CD14-positive monocyte (primary cell): Measurements from ENCODE around the gene TBC1D10A. TPM values are rescaled to one million over a fixed set of nuclear protein-coding genes. Genes with fewer than 3 reads are reported as not detected.
A peak's percentile ranks its signal among the peaks of the same experiment; 100 is the strongest.

Experiments
- DNase-seq, 3 donors: peaks; one replicate each; pipeline ENCODE4 v3.0.0-alpha.2; 2011 to 2022
- H2AFZ ChIP-seq: 2 replicates; pipeline ENCODE4 v1.6.0; 2012; ENCODE audit warnings: mild to moderate bottlenecking, low read depth, low read length, inconsistent platforms; ENCODE audit not compliant: insufficient read depth, poor library complexity, severe bottlenecking
- H3K27ac ChIP-seq, 2 donors: 1 replicate in 1 of 2; 2 replicates in 1 of 2; pipeline ENCODE4 v1.5.1; 2012 to 2013; ENCODE audit warnings: low read length in 2 of 2, control low read depth in 1 of 2, inconsistent platforms in 1 of 2, low read depth in 1 of 2, mild to moderate bottlenecking in 1 of 2
- H3K27me3 ChIP-seq, 2 donors: one replicate each; pipeline versions ENCODE4 v1.6.0 to v1.6.1; 2011 to 2013; ENCODE audit warnings: low read length in 2 of 2; ENCODE audit not compliant: control insufficient read depth in 2 of 2, insufficient read depth in 2 of 2
- H3K36me3 ChIP-seq, 2 donors: replicated peaks in 1 of 2; 1 replicate in 1 of 2; 2 replicates in 1 of 2; pipeline versions ENCODE4 v1.5.1 to v1.6.1; 2012 to 2013; ENCODE audit warnings: low read length in 2 of 2, control low read depth in 1 of 2, inconsistent platforms in 1 of 2, mild to moderate bottlenecking in 1 of 2; ENCODE audit not compliant: insufficient read depth in 2 of 2, control insufficient read depth in 1 of 2
- H3K4me1 ChIP-seq, 2 donors: 1 replicate in 1 of 2; 2 replicates in 1 of 2; pipeline versions ENCODE4 v1.5.1 to v1.6.1; 2012 to 2013; ENCODE audit warnings: low read length in 2 of 2, control low read depth in 1 of 2, inconsistent platforms in 1 of 2, mild to moderate bottlenecking in 1 of 2, moderate library complexity in 1 of 2; ENCODE audit not compliant: insufficient read depth in 2 of 2, control insufficient read depth in 1 of 2
- H3K4me2 ChIP-seq: replicated peaks from 2 replicates; pipeline ENCODE3; 2012; ENCODE audit warnings: low read length, moderate library complexity, mild to moderate bottlenecking; ENCODE audit not compliant: poor library complexity, severe bottlenecking; ENCODE audit errors: extremely low read depth
- H3K4me3 ChIP-seq, 3 experiments: fragments of 200-600 bp in 1 of 3; sonication (generic) in 1 of 3; replicated peaks in 1 of 3; 1 replicate in 2 of 3; 2 replicates in 1 of 3; pipeline ENCODE4 v1.5.1; 2011 to 2013; ENCODE audit warnings: low read length in 3 of 3, mild to moderate bottlenecking in 3 of 3, control low read depth in 2 of 3, low read depth in 2 of 3, inconsistent platforms in 1 of 3, moderate library complexity in 1 of 3
- H3K79me2 ChIP-seq: 2 replicates; pipeline ENCODE4 v1.6.0; 2012; ENCODE audit warnings: mild to moderate bottlenecking, control low read depth, inconsistent platforms, low read length, moderate library complexity; ENCODE audit not compliant: insufficient read depth
- H3K9ac ChIP-seq: 2 replicates; pipeline ENCODE4 v1.6.0; 2017; ENCODE audit warnings: low read length, mild to moderate bottlenecking; ENCODE audit not compliant: insufficient read depth, poor library complexity, severe bottlenecking
- H3K9me3 ChIP-seq, 2 donors: replicated peaks in 1 of 2; 1 replicate in 1 of 2; 2 replicates in 1 of 2; pipeline versions ENCODE4 v1.5.1 to v1.6.1; 2012 to 2013; ENCODE audit warnings: low read length in 2 of 2, control low read depth in 1 of 2; ENCODE audit not compliant: control insufficient read depth in 1 of 2, insufficient read depth in 1 of 2
- H4K20me1 ChIP-seq: 2 replicates; pipeline ENCODE4 v1.6.0; 2012; ENCODE audit warnings: mild to moderate bottlenecking, low read length, control low read depth, moderate library complexity; ENCODE audit not compliant: insufficient read depth
- H3K27ac Mint-ChIP-seq, 7 donors: one replicate each; pipeline ENCODE4 v1.8.0; 2020; ENCODE audit warnings: mild to moderate bottlenecking in 7 of 7, mixed read lengths in 7 of 7, moderate library complexity in 6 of 7, inconsistent platforms in 2 of 7
- H3K27me3 Mint-ChIP-seq, 3 donors: one replicate each; pipeline ENCODE4 v1.8.0; 2021 to 2022; ENCODE audit warnings: low read depth in 3 of 3, mild to moderate bottlenecking in 3 of 3, mixed read lengths in 3 of 3, moderate library complexity in 3 of 3, inconsistent platforms in 1 of 3
- H3K36me3 Mint-ChIP-seq, 2 donors: one replicate each; pipeline ENCODE4 v1.8.0; 2020; ENCODE audit warnings: mixed read lengths in 2 of 2, inconsistent platforms in 1 of 2, mild to moderate bottlenecking in 1 of 2
- H3K4me1 Mint-ChIP-seq: one replicate; pipeline ENCODE4 v1.8.0; 2020; ENCODE audit warnings: mild to moderate bottlenecking, mixed read lengths
- H3K4me3 Mint-ChIP-seq, 2 donors: one replicate each; pipeline ENCODE4 v1.8.0; 2020; ENCODE audit warnings: mild to moderate bottlenecking in 2 of 2, mixed read lengths in 2 of 2, moderate library complexity in 1 of 2
- H3K9me3 Mint-ChIP-seq, 7 donors: one replicate each; pipeline ENCODE4 v1.8.0; 2020 to 2022; ENCODE audit warnings: mixed read lengths in 7 of 7, mild to moderate bottlenecking in 6 of 7, moderate library complexity in 6 of 7, inconsistent platforms in 2 of 7
- WGBS: methylation state at CpG from one replicate; pipeline ENCODE4 v1.1.5; 2013; ENCODE audit warnings: missing lambda C conversion rate; ENCODE audit not compliant: insufficient coverage; 5-methylcytosine and 5-hydroxymethylcytosine counted together
- intact Hi-C, 2 donors: fragments of 100-400 bp; cut with micrococcal nuclease; formaldehyde crosslinking; loops; one replicate each; pipeline versions ENCODE4 v1.15.0 to v1.15.1; 2023
- polyA plus RNA-seq, 3 donors: library from polyadenylated mRNA; depleted of rRNA in 1 of 3; unstranded in 2 of 3; stranded (reverse) in 1 of 3; fragments of 300-500 nt in 2 of 3; fragments of >200 nt in 1 of 3; fragmentation: Illumina TruSeq in 2 of 3; gene quantifications; 1 replicate in 2 of 3; 2 replicates in 1 of 3; pipeline ENCODE4 v1.2.3, GENCODE V29; 2012 to 2021
- TF ChIP-seq, protein P1 (sequence below): fragments of 200-600 bp; IDR thresholded peaks from one replicate; pipeline ENCODE4 v1.8.0; 2022; ENCODE audit warnings: antibody characterized with exemption, mild to moderate bottlenecking

TBC1D10A gene
- polyA plus RNA-seq, 3 donors: 13.4 to 38.3 (median 21.8) TPM

- 71% methylated on average over 4 of the region's 5 CpGs for WGBS
- TF ChIP-seq, protein P1, sequence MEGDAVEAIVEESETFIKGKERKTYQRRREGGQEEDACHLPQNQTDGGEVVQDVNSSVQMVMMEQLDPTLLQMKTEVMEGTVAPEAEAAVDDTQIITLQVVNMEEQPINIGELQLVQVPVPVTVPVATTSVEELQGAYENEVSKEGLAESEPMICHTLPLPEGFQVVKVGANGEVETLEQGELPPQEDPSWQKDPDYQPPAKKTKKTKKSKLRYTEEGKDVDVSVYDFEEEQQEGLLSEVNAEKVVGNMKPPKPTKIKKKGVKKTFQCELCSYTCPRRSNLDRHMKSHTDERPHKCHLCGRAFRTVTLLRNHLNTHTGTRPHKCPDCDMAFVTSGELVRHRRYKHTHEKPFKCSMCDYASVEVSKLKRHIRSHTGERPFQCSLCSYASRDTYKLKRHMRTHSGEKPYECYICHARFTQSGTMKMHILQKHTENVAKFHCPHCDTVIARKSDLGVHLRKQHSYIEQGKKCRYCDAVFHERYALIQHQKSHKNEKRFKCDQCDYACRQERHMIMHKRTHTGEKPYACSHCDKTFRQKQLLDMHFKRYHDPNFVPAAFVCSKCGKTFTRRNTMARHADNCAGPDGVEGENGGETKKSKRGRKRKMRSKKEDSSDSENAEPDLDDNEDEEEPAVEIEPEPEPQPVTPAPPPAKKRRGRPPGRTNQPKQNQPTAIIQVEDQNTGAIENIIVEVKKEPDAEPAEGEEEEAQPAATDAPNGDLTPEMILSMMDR: no peak
- Mint-ChIP-seq H3K4me3 (no peak overlapping the region), H3K27me3 (peaks cover 0 to 5% (median 0%) of the 10 kb centered on the region in 3 donors), H3K9me3 (peaks cover 0 to 4% (median 0%) of the 10 kb centered on the region in 7 donors), H3K4me1 (peaks cover 95% of the 10 kb centered on the region), H3K27ac (peak overlapping the region in 5 of 7 donors; percentile 59 to 96 (median 95)), H3K36me3 (peaks cover 16 to 28% of the 10 kb centered on the region in 2 donors)
- Histone ChIP-seq H3K4me3 (no peak overlapping the region), H3K79me2 (peaks cover 70% of the 10 kb centered on the region), H2AFZ (no peak overlapping the region), H4K20me1 (no peaks in the 10 kb centered on the region), H3K9ac (no peak overlapping the region), H3K4me2 (no peak overlapping the region), H3K27ac (peak overlapping the region in 1 of 2 donors; percentile 90), H3K27me3 (no peaks in the 10 kb centered on the region), H3K9me3 (no peaks in the 10 kb centered on the region), H3K4me1 (peaks cover 95 to 100% of the 10 kb centered on the region in 2 donors), H3K36me3 (no peaks in the 10 kb centered on the region)
- intact Hi-C loops: loop anchor here in 1 of 2 donors (10.0 kb wide), 1 partner anchor 46 kb away; the partner anchor contains the start of genes CCDC157 and SF3A1
- DNase-seq: no peak
Observed at GRCh38 chr22:30308518-30309230, 18.1 kb downstream of the TBC1D10A start.

DNA sequence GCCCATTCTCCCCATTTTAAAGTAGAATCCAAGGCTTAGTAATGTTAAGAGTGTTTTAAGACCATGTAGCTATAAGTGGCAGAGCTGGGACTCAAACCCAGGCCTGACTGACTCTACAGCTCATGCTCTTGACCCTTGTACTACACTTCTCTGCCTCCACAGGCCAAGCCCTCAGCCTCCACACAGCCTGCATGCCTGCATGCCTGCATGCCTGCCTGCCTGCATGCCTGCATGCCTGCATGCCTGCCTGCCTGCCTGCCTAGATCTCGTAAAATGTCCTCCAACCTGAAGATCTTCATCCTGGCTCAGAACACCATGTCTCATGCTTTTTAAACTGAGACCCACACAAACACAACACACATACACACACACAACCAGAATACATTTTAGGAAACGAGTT lies 18.6 kb downstream of the TBC1D10A start:
- no peaks in the 10 kb centered on the region for H3K27me3 ChIP-seq
- H3K9me3 ChIP-seq: no peaks in the 10 kb centered on the region
- H3K4me2 ChIP-seq: no peak overlapping the region
- H3K4me1 Mint-ChIP-seq: peaks cover 97% of the 10 kb centered on the region
- peaks cover 0 to 4% (median 0%) of the 10 kb centered on the region in 3 donors for H3K27me3 Mint-ChIP-seq
- peaks cover 0 to 3% (median 0%) of the 10 kb centered on the region in 7 donors for H3K9me3 Mint-ChIP-seq
- peak overlapping the region in 3 of 7 donors; percentile 58 to 95 (median 68) for H3K27ac Mint-ChIP-seq
- H3K4me1 ChIP-seq: peaks cover 96 to 100% of the 10 kb centered on the region in 2 donors
- WGBS: 89% methylated on average over 1 of the region's 2 CpGs
- no peaks in the 10 kb centered on the region for H4K20me1 ChIP-seq
- no peak overlapping the region for H2AFZ ChIP-seq
- TF ChIP-seq, protein P1: no peak
- no peak for DNase-seq
- peaks cover 22 to 32% of the 10 kb centered on the region in 2 donors for H3K36me3 Mint-ChIP-seq
- no peak overlapping the region for H3K4me3 ChIP-seq
- no peaks in the 10 kb centered on the region for H3K36me3 ChIP-seq
- peaks cover 73% of the 10 kb centered on the region for H3K79me2 ChIP-seq
- no peak overlapping the region for H3K4me3 Mint-ChIP-seq
- intact Hi-C loops: loop anchor here in 1 of 2 donors (10.0 kb wide), 1 partner anchor 47 kb away; the partner anchor contains the start of genes CCDC157 and SF3A1
- no peak overlapping the region for H3K9ac ChIP-seq
- H3K27ac ChIP-seq: peak overlapping the region in 1 of 2 donors; percentile 90
